22Rv1 (cell line): Measurements from ENCODE around the gene QSOX1.

Experiments used
- CTCF ChIP-seq: fragments of 450-650 bp; IDR thresholded peaks from 2 replicates; pipeline ENCODE4 v1.5.1; 2017; ENCODE audit warnings: mild to moderate bottlenecking
- ZFX ChIP-seq: fragments of 450-650 bp; IDR thresholded peaks from 2 replicates; pipeline ENCODE4 v1.6.1; 2017; ENCODE audit warnings: antibody characterized with exemption, borderline replicate concordance

DNA sequence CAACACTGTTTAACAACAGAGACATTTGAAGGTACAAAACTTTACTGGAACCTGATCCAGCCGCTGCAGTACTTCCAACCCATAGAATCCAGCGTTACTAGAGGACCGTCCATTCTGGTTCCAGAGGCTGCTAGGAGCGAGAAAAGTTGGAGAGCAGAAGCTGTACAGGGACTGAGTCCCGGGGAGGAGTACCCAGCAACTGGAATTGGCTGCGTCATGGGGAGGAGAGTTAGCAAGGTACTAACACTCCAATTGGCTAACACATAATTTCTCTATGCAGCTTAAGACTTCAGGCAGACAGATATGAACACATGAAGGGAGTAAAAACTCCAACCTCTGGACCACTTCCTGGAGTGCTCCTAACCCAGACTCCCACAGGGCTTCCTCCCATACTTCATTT, 2.1 kb upstream of the QSOX1 start:
- TF ChIP-seq CTCF: no peak
- TF ChIP-seq ZFX: no peak
